OCI-LY1 (cell line): ENCODE data around the gene MYO18B.

ENCODE experiments used
- EZH2 ChIP-seq: fragments of 200-600 bp; sonication (generic), shearing (Covaris generic); IDR thresholded peaks from 2 replicates; pipeline ENCODE4 v1.8.0; 2017; ENCODE audit warnings: borderline replicate concordance, mixed run types, mild to moderate bottlenecking, antibody characterized with exemption, low read length, moderate library complexity, mixed read lengths
- TF ChIP-seq, protein P1 (sequence below): fragments of 200-600 bp; sonication (generic), shearing (Covaris generic); IDR thresholded peaks from 2 replicates; pipeline ENCODE4 v1.5.1; 2017; ENCODE audit warnings: mild to moderate bottlenecking, antibody characterized with exemption, low read length, moderate library complexity, mixed read lengths

DNA sequence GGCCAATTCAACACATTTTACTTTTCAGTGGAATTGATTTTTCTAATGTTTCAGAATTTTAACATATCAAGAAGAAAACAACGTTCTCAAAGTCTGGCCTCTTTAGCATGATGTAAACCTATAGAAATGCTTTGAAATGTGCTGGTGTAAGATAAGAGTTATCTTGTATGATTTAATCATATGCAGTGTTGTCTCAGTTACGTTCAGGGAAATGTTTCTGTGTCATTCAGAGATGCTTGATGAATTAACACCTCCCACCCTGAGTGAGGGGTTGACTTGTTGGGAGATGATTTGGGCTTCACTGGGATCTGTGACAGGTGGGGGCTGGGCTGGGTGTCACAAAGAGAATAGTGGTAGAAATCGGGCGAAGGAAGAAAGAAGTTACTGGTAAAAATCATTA, 15.7 kb upstream of the MYO18B start:
- no peak for TF ChIP-seq EZH2
- TF ChIP-seq, protein P1, sequence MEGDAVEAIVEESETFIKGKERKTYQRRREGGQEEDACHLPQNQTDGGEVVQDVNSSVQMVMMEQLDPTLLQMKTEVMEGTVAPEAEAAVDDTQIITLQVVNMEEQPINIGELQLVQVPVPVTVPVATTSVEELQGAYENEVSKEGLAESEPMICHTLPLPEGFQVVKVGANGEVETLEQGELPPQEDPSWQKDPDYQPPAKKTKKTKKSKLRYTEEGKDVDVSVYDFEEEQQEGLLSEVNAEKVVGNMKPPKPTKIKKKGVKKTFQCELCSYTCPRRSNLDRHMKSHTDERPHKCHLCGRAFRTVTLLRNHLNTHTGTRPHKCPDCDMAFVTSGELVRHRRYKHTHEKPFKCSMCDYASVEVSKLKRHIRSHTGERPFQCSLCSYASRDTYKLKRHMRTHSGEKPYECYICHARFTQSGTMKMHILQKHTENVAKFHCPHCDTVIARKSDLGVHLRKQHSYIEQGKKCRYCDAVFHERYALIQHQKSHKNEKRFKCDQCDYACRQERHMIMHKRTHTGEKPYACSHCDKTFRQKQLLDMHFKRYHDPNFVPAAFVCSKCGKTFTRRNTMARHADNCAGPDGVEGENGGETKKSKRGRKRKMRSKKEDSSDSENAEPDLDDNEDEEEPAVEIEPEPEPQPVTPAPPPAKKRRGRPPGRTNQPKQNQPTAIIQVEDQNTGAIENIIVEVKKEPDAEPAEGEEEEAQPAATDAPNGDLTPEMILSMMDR = no peak
